ENCODE measurements around the gene NVL. TPM values are rescaled to one million over a fixed set of nuclear protein-coding genes. Genes with fewer than 3 reads are reported as not detected.

NVL gene
- polyA plus RNA-seq, 2 of the 4 experiments (the other 2 are of a cell fraction): 22.3 to 28.6 TPM

- no peak for FAIRE-seq
Observed at GRCh38 chr1:224183591-224184312, 146.2 kb downstream of the NVL start.

GRCh38 chr1:224182866-224183590 lies 146.9 kb downstream of the NVL start, which contains the start of gene DEGS1:
Gene DEGS1, plus strand, starts transcription at chr1:224183240. Its CDS starts 97 bp downstream, at chr1:224183337.
- peak within 1 kb of the TSS; percentile 96 to 97 for H3K27ac ChIP-seq
- FAIRE-seq: no peak
- H3K9me3 ChIP-seq: peaks cover 3% of the 10 kb centered on the region; the same call in 1 of the 3 replicates
- ChIA-PET POLR2A (interaction anchor here (0.6 to 2.2 kb wide), 10 partner anchors 9 to 476 kb away, joined by 3 to 11 read pairs (median 4); partner anchors contain the start of genes NVL and WDR26), CTCF (interaction anchor here (0.6 to 2.0 kb wide), 6 partner anchors 15 to 495 kb away, joined by 3 to 6 read pairs (median 4); no protein-coding TSS in a partner anchor)
- 2% methylated on average over 26 of the region's 94 CpGs for WGBS (ENCODE audit: missing lambda C conversion rate)
- peak; percentile 83 to 94 for DNase-seq (ENCODE audit: low read depth in 1 of 2, low spot score in 1 of 2)
- H3K4me1 ChIP-seq: peaks cover 11% of the 10 kb centered on the region; the same call in 2 of the 3 replicates
- H3K4me2 ChIP-seq: peak within 1 kb of the TSS; percentile 81
- peak; percentile 94 to 95 for ATAC-seq
- peak within 1 kb of the TSS; percentile 93 for H3K4me3 ChIP-seq
- TF ChIP-seq POLR2A (IDR thresholded peaks at IDR 0.05; ENCODE audit: low read length) (peak; percentile 75), SREBF2 (IDR thresholded peaks at IDR 0.05) (no peak), MAFK (IDR thresholded peaks at IDR 0.05; ENCODE audit: partially characterized antibody) (no peak), CHD2 (IDR thresholded peaks at IDR 0.05; ENCODE audit: low read length, partially characterized antibody) (peak; percentile 48), PHF8 (IDR thresholded peaks at IDR 0.05; ENCODE audit: borderline replicate concordance, low read depth) (peak; percentile 64; the same call in 1 of the 2 replicates), HMGXB4 (CRISPR knock-in tag; IDR thresholded peaks at IDR 0.05; ENCODE audit: borderline replicate concordance) (no peak), MAX (IDR thresholded peaks at IDR 0.05) (peak; percentile 70), RNF2 (IDR thresholded peaks at IDR 0.05; ENCODE audit: borderline replicate concordance, low read depth) (no peak), MYC (IDR thresholded peaks at IDR 0.05; ENCODE audit: borderline replicate concordance, low read length) (peak; percentile 83; the same call in 1 of the 2 replicates), EHF (CRISPR knock-in tag; IDR thresholded peaks at IDR 0.05) (no peak), RFX5 (IDR thresholded peaks at IDR 0.05) (no peak), POLR2AphosphoS2 (conservative IDR thresholded peaks at IDR 0.05; ENCODE audit: low read length) (no peak), JUNB (IDR thresholded peaks at IDR 0.05) (no peak)

More at GRCh38 chr1:224183591-224184312, 146.2 kb downstream of the NVL start:
- ATAC-seq: peak; percentile 83 to 85
- Histone ChIP-seq H3K27ac (peak overlapping the region; percentile 96 to 97), H3K4me2 (peak overlapping the region; percentile 76), H3K4me1 (peaks cover 11% of the 10 kb centered on the region; the same call in 2 of the 3 replicates), H3K9me3 (peaks cover 4% of the 10 kb centered on the region; the same call in 1 of the 3 replicates), H3K4me3 (peak overlapping the region; percentile 93)
- 3% methylated on average over 34 of the region's 53 CpGs for WGBS (ENCODE audit: missing lambda C conversion rate)
- CTCF ChIA-PET: interaction anchor here (0.8 to 2.0 kb wide), 5 partner anchors 14 to 117 kb away, joined by 3 to 6 read pairs (median 5); no protein-coding TSS in a partner anchor
- DNase-seq (ENCODE audit: low read depth in 1 of 2, low spot score in 1 of 2): peak; percentile 53 to 64
- TF ChIP-seq HES2 (IDR thresholded peaks at IDR 0.05) (no peak), POLR2A (IDR thresholded peaks at IDR 0.05; ENCODE audit: low read length) (no peak), MAX (IDR thresholded peaks at IDR 0.05) (peak; percentile 68), JUN (IDR thresholded peaks at IDR 0.05) (0 out of 5 replicates have a peak, but pooled peaks of 1 of the 2 experiments have one; percentile 15), E2F6 (IDR thresholded peaks at IDR 0.05; ENCODE audit: borderline replicate concordance, low read depth) (peak; percentile 93), BCL3 (IDR thresholded peaks at IDR 0.05) (no peak), KDM5A (IDR thresholded peaks at IDR 0.05) (no peak), CTCF (IDR thresholded peaks at IDR 0.05) (0 out of 3 replicates have a peak, but pooled peaks have one; percentile 15)
- POLR2A ChIA-PET: interaction anchor here (1.0 to 2.2 kb wide), 7 partner anchors 9 to 476 kb away, joined by 3 to 11 read pairs (median 4); partner anchors contain the start of genes NVL and WDR26

Measured in A549 (cell line).